Measurements from ENCODE around the gene HS6ST2.

DNA sequence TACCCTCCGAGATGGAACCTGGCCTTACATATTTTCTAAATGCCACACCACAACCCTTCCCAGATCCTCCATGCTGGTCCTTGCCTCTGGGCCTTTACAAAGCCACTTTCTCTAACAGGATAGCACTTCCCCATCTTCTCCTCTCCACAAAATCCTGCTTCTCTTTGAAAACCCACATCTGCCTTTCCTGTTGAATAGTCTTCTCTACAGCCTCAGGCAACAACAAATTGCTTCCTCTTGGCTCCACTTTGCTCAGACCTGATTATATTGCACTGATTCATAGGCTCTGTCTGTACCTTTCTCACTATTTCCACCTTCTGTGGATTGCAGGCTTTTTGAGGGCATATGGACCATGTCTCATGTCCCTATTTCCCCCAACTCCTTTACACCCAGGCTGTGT, 265.9 kb downstream of the HS6ST2 start:
- no peak for TF ChIP-seq POLR2AphosphoS5 (IDR thresholded peaks at IDR 0.05)
- no peak for TF ChIP-seq POLR2A (IDR thresholded peaks at IDR 0.05)
